Mucosa of stomach (tissue), 1 donor: Measurements from ENCODE around the gene FANCE.
"Not testable (repeated sequence)": the region's sequence is repeated elsewhere in the genome, so short reads cannot be mapped to it uniquely, and the experiment has no call there.

Experiments
- H3K27me3 ChIP-seq: one replicate; pipeline ENCODE4 v1.7.0; 2013; ENCODE audit warnings: mild to moderate bottlenecking, low read length; ENCODE audit not compliant: control insufficient read depth, insufficient read depth
- H3K36me3 ChIP-seq: one replicate; pipeline ENCODE4 v1.7.0; 2013; ENCODE audit warnings: low read length; ENCODE audit not compliant: control insufficient read depth, insufficient read depth
- H3K4me1 ChIP-seq: one replicate; pipeline ENCODE4 v1.7.0; 2013; ENCODE audit warnings: mild to moderate bottlenecking, low read length; ENCODE audit not compliant: control insufficient read depth, insufficient read depth
- H3K4me3 ChIP-seq: one replicate; pipeline ENCODE4 v1.7.0; 2013; ENCODE audit warnings: low read length
- H3K9ac ChIP-seq: one replicate; pipeline ENCODE4 v1.7.0; 2013; ENCODE audit warnings: mild to moderate bottlenecking, low read length, moderate library complexity
- H3K9me3 ChIP-seq: one replicate; pipeline ENCODE4 v1.7.0; 2013; ENCODE audit warnings: mild to moderate bottlenecking, low read length, moderate library complexity; ENCODE audit not compliant: control insufficient read depth
- donor health status: Pancreatic carcinoma.

FANCE gene

DNA sequence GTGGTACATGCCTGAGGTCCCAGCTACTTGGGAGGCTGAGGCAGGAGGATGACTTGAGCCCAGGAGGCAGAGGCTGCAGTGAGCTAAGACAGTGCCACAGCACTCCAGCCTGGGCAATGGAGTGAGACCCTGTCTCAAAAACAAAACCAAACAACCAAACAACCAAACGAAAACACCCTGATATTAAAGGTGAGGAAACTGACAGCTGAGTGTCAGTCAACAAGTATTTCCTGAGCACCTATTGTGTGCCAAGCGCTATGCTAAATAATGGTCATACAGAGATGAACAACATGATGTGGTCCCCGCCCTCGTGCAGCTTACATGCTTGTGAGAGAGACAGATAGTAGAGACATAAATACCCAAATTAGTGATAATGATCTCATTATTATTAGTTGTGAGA lies 62.4 kb downstream of the FANCE start:
- H3K36me3 ChIP-seq = no peaks in the 10 kb centered on the region
- no peak overlapping the region for H3K9ac ChIP-seq
- H3K9me3 ChIP-seq = no peaks in the 10 kb centered on the region
- no peak overlapping the region for H3K4me3 ChIP-seq
- peaks cover 30% of the 10 kb centered on the region for H3K27me3 ChIP-seq
- H3K4me1 ChIP-seq = peaks cover 4% of the 10 kb centered on the region

DNA sequence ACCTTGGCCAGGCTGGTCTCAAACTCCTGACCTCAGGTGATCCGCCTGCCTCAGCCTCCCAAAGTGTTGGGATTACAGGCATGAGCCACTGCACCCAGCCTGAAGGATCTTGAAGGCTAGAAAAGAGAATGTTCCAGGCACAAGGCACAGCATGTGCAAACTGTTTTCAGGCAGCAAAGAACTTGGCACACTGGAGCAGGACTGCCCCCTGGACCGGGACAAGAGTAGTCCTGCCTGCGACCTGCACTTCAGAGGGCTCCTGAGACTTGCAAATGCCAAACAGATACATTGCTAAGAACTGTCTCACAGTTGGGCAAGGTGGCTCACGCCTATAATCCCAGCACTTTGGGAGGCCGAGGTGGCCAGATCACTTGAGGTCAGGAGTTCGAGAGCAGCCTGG lies 63.8 kb downstream of the FANCE start:
- H3K4me1 ChIP-seq, H3K4me3 ChIP-seq, H3K9ac ChIP-seq, H3K9me3 ChIP-seq, H3K36me3 ChIP-seq: not testable (repeated sequence)
- peaks cover 17% of the 10 kb centered on the region for H3K27me3 ChIP-seq
